Superior temporal gyrus (tissue), 1 donor: ENCODE measurements around the gene USP12.

Experiments
- DNase-seq: peaks from one replicate; pipeline ENCODE4 v3.0.0-alpha.2; 2016; ENCODE audit errors: extremely low spot score

The USP12 gene

DNA sequence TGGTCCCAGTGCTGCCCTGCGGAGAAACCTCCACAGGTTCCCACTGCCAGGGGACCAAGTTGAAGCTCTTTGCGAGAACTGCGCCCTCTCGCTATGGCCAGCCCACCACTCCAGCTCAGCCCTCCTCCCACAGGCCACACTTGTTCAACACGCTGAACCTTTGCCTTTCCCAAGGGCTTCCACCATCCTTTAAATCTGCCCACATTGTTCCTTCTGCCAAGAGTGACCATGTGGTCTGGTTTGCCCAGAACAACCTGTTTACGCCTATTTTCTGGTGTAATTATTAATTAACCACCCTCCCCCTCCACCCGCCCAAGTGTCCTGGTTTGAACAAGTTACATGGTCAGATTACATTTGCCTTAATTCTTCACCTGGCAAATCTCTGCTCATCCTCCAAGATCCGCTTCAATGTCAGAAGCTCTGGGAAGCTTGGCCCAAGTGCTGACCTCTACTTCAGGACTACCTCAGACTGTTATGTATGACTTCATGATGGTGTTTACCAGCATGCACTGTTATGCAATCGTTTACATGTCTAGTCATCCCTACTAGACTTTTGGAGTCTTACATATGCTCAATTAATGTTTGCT, 12.0 kb upstream of the USP12 start:
- DNase-seq, result no peak

DNA sequence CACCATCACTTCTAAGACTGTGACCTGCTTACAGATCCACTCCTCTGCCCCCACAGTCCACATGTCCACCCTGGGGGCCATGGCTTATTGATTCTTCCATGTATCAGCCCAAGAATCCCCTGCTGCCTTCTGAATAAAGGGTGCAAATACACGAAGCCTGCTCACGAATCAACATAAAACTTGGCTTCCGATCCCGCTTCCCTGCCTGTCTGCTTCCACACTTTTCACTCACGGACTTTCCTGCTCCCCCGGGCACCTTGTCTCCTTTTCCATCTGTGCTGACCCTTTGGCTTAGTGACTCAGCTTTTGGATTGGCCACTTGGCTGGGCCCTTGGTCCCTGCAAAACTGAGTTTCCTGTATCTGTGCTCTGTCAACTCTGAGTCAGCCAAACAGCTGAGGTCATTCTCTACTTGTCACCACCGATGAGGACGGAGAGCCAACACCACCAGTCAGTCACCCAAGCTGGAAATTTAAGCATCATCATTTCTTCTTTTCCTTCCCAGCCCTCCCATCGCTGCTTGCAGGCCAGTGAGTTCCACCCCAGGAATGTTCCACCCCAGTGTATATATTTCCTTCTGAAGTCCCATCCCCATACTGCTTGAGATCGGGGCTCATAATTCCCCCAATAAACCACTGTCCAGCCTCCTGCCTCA, 11.4 kb upstream of the USP12 start:
- DNase-seq, result no peak

DNA sequence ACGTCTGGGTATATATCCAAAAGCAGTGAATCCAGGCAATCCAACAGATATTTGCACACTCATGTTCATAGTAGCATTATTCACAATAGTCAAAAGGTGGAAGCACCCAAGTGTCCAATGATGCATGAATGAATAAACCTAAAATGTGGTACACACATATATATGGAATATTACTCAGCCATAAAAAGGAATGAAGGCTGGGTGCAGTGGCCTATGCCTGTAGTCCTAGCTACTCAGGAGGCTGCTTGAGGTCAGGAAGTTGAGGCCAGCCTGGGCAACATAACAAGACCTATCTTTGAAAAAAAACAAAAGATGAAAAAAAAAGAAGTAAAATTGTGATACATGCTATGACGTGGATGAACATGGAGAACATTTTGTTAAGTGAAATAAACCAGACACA, 10.4 kb upstream of the USP12 start:
- no peak for DNase-seq

- DNase-seq, result no peak
Observed at GRCh38 chr13:27177852-27178251, 6.2 kb upstream of the USP12 start.

- DNase-seq, result no peak
Observed at GRCh38 chr13:27176470-27177410, 5.1 kb upstream of the USP12 start.

- no peak for DNase-seq
Observed at GRCh38 chr13:27174766-27175455, 3.3 kb upstream of the USP12 start.

GRCh38 chr13:27172495-27172842, 858 bp upstream of the USP12 start:
- DNase-seq, result no peak

DNA sequence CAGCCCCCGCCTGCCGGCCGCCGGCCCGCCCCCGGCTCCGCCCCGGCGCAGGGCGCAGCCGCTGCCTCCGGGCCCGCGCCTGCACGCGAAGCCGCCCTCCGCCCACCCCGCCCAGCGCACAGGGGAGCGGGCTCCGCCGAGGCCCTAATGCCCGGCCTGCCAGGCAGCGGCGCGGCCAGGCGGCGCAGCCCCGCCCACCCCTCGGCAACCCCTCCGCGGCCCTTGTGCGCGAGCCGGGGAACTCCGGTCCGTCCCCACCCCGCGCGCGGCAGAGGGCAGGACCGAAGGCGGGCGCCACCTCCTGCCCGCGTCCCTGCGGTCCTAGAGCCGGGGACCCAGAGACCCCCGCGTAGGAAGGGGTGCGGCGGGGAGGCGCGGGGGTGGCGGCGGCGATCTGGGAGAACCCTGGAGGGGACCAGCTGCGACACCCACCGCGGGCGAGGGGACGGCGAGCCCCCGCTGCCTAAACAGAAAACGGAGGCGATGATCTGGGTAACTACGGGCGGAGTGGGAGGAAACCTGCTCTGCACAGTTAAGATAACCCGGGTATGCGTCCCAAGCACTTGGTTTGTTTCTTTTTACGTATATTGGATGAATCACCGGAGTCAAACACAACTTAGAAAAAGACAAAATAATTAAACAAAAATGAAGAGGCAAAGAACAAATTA, 350 bp upstream of the USP12 start:
- peak; percentile 76 for DNase-seq

DNA sequence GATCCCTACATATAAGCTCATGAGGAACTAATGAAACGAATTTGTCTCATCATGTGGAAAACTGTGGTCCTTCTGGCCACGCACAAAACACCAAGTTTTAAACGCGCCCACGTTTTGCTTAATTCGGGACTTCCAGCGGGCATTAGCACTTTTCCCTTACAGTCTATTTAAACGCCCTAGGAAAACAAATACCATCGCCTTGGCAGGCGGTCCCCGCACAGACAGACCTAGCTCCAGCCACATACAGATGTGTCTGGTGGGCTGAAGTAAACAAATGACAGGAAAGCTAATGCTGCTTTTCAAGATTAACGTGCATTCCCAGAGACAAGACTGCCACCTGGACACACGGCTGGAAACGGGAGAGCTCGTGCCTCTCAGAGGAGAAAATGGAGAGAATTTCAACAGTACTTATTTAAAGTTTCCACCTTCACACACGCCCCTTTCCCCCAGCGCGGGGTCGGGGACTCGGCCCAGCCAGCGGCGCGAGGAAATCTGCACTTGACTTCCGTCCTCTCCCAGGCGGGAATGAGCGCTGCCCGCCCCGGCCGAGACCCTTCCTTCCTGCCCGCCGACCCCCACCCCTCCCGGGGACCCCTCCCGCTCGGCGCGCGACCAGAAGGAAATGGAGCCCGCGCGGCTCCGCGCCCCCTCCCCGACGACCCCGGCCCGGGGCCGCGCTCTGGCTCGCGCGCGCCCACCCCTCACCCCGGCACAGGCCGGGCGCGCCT, 931 bp downstream of the USP12 start:
- DNase-seq, result peak; percentile 62

DNA sequence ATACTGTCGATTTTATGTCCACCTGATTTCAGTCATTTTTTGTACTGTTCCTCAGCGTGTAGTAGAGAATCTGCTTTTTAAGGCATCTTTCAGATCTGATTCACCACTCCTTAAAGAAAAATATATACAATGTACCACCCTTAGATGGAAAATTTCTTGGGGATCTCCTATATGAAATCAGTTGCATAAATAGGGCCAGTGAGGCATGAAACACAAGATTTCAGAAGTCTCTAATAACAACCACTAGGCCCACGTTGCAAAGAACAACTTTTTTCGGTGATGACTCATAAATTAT, 1.4 kb downstream of the USP12 start:
- no peak for DNase-seq

GRCh38 chr13:27168906-27169657, 2.5 kb downstream of the USP12 start:
- DNase-seq, result no peak

DNA sequence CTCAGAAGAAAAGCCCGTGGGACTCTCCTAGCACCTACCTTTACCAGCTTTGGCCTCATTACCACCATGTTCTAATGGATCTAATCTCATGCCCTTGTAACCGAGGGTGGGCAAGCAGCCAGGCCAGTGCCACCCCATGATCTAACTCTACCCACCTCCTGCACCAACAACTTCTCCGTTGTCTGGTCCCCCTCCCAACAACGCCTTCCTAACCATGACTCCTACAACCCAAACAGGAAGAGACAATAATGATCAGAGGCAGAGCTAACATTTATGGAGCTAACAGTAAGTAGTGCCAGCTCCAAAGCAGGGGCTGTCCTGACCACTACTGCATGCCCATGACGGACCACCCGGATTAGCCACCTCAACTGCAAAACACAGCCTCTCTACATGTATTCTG, 3.5 kb downstream of the USP12 start:
- DNase-seq, result no peak

- no peak for DNase-seq
Observed at GRCh38 chr13:27166313-27166712, 5.3 kb downstream of the USP12 start.

DNA sequence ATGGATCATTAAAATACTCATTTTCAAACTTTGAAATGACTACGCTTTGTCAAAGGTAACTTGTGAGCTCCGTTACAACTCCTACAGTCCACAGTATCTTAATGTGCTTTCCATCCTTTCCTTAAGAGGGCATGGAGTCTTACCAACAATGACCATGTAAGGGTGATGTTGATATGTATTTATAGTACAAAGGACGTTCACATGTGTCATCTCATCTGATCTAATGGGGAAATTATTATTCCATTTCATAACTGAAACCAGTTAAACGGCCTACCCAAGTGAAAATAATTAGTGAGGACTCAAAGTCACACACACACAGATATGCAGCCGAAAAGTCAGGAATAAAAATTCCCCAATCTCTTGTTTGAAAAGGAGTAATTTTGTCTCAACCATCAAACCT, 9.6 kb downstream of the USP12 start:
- no peak for DNase-seq

DNA sequence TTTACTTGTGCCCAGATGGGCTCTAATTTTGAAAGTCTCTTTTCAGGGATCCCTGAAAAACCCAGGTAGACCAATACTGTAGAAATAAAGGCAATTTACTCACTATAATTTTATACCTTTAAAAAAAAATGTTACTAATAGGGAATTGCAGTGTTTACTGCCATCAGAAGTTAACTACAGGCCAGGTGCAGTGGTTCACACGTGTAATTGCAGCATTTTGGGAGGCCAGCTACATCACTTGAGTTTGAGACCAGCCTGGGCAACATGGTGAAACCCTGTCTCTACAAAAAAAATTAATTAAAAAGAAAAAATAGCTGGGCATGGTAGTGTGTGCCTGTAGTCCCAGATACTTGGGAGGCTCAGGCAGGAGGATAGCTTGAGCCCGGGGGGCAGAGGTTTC, 10.2 kb downstream of the USP12 start:
- DNase-seq, result no peak

DNA sequence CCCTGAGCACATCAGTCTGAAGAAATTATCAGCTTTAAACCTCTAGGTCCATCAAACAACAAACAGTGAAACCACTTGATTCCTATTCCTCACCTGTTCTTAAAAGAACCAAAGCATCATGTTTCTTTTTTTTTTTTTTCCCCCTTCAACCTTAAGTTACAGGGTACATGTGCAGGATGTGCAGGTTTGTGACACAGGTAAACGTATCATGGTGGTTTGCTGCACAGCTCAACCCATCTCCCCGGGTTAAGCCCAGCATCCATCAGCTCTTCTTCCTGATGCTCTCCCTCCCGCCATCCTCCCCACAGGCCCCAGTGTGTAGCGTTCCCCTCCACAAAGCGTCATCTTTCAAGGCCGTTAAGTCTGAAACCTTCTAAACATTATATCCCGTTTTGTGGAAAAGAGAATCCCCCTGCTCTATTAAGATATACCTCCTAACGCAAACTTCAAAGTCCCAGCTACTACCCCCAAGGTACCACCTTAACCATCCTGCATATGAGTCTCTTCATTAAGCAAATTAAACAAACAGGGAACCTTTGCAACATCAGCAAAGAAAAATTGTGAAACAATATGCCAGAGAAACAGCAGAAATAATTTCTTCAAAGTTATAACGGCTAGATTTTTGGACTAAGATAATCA, 10.8 kb downstream of the USP12 start:
- DNase-seq, result no peak

GRCh38 chr13:27159806-27160563, 11.6 kb downstream of the USP12 start:
- DNase-seq, result no peak

- no peak for DNase-seq
Observed at GRCh38 chr13:27158335-27158734, 13.3 kb downstream of the USP12 start.
